ENCODE measurements around the gene PTCSC3.

Gene PTCSC3

DNA sequence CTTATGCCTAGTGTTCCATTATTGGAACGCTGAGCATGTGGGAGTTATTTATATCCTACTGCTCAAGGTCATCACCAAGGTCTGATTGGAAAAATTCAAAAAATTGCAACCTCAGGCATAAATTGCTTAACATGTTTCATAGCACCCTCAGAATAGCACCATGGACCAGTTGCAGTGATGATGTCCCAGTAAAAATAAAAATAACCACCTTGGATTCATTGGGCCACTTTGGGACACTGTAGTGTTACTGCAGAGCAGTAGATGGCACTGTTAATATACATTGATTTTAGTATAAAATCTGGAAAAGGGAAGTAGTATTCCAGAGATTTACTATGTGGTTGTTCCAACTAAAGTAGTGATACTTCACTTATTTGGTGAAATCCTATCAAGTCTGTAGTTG lies 31.0 kb upstream of the PTCSC3 start:
- TF ChIP-seq TAF1 (IDR thresholded peaks at IDR 0.05; ENCODE audit: borderline replicate concordance, insufficient read depth, low read length) (no peak), POLR2AphosphoS5 (IDR thresholded peaks at IDR 0.05; ENCODE audit: low read depth, low read length) (no peak), FOXP2 (optimal IDR thresholded peaks at IDR 0.05; ENCODE audit: borderline replicate concordance, extremely low read depth, extremely low read length, insufficient read depth) (no peak), SIN3A (IDR thresholded peaks at IDR 0.05; ENCODE audit: borderline replicate concordance, insufficient read depth, low read length) (no peak)
- TF ChIP-seq, protein P1, sequence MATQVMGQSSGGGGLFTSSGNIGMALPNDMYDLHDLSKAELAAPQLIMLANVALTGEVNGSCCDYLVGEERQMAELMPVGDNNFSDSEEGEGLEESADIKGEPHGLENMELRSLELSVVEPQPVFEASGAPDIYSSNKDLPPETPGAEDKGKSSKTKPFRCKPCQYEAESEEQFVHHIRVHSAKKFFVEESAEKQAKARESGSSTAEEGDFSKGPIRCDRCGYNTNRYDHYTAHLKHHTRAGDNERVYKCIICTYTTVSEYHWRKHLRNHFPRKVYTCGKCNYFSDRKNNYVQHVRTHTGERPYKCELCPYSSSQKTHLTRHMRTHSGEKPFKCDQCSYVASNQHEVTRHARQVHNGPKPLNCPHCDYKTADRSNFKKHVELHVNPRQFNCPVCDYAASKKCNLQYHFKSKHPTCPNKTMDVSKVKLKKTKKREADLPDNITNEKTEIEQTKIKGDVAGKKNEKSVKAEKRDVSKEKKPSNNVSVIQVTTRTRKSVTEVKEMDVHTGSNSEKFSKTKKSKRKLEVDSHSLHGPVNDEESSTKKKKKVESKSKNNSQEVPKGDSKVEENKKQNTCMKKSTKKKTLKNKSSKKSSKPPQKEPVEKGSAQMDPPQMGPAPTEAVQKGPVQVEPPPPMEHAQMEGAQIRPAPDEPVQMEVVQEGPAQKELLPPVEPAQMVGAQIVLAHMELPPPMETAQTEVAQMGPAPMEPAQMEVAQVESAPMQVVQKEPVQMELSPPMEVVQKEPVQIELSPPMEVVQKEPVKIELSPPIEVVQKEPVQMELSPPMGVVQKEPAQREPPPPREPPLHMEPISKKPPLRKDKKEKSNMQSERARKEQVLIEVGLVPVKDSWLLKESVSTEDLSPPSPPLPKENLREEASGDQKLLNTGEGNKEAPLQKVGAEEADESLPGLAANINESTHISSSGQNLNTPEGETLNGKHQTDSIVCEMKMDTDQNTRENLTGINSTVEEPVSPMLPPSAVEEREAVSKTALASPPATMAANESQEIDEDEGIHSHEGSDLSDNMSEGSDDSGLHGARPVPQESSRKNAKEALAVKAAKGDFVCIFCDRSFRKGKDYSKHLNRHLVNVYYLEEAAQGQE (IDR thresholded peaks at IDR 0.05; ENCODE audit: insufficient read depth in 1 of 2, low read depth in 2 of 2, low read length in 2 of 2) = no peak

DNA sequence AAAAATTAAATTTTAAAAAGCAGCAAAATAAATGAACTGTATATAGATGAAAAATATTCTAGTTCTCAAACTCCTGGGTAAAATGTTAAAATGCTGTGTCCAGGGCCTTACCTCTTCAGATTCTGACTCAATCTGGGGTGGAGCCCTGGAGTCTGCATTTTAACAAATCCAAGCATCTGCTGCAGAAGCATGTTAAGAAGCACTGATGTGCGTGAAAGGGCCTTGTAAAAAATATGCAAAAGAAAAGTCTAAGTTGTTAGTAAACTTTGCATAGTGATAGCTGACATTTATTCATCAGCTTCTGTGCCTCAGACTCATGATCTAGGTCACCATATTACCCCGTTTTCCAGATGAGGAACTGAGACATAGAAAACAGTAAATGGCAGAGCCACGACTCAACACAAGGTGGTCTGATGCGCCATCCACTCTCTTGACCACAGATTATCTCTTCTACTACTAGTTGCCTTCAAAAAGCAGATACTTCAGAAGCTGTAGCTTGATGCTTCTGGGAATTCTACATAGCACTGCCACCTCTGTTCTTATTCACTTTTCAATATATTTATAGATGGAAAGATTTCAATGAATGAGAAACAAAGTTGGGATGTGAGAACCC lies 28.0 kb upstream of the PTCSC3 start:
- TF ChIP-seq SIN3A (IDR thresholded peaks at IDR 0.05; ENCODE audit: borderline replicate concordance, insufficient read depth, low read length) = no peak
- TF ChIP-seq, protein P1 (IDR thresholded peaks at IDR 0.05; ENCODE audit: insufficient read depth in 1 of 2, low read depth in 2 of 2, low read length in 2 of 2) = no peak
- TF ChIP-seq FOXP2 (optimal IDR thresholded peaks at IDR 0.05; ENCODE audit: borderline replicate concordance, extremely low read depth, extremely low read length, insufficient read depth) = no peak
- TF ChIP-seq TAF1 (IDR thresholded peaks at IDR 0.05; ENCODE audit: borderline replicate concordance, insufficient read depth, low read length) = no peak
- no peak for TF ChIP-seq POLR2AphosphoS5 (IDR thresholded peaks at IDR 0.05; ENCODE audit: low read depth, low read length)

DNA sequence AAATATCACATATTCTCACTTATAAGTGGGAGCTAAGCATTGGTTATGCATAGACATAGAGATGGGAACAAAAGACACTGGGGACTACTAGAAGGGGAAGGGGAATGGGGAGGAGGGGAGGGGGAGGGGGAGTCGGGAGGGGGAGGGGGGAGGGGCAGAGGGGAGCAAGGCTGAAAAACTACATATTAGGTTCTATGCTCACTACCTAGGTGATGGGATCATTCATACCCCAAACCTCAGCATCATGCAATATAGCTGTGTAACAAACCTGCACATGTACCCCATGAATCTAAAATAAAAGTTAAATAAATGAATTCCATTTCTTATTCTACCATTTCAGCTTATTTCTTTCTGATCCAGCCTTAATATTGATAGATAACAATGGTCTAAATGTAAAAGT lies 21.9 kb upstream of the PTCSC3 start:
- TF ChIP-seq, protein P1 (IDR thresholded peaks at IDR 0.05; ENCODE audit: insufficient read depth in 1 of 2, low read depth in 2 of 2, low read length in 2 of 2) = no peak
- TF ChIP-seq FOXP2 (optimal IDR thresholded peaks at IDR 0.05; ENCODE audit: borderline replicate concordance, extremely low read depth, extremely low read length, insufficient read depth) (no peak), POLR2AphosphoS5 (IDR thresholded peaks at IDR 0.05; ENCODE audit: low read depth, low read length) (no peak)

DNA sequence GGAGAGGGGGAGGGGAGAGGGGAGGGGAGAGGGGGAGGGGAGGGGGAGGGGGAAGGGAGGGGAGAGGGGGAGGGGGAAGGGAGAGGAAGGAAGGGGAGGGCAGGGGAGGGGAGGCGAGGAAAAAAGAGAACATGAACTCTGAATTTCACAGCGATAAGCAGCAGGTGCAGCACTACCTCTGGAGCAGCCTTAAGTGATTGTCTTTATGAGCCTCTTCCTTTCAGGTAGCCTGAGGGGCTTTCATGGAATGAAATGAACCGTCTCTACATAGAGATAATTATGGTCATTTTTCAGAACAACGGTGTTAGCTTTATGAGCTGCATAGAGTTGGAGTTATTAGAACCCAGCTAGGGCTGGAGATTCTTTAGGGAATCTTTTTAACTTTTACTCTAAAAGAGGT lies 18.1 kb upstream of the PTCSC3 start:
- no peak for TF ChIP-seq SIN3A (IDR thresholded peaks at IDR 0.05; ENCODE audit: borderline replicate concordance, insufficient read depth, low read length)
- no peak for TF ChIP-seq FOXP2 (optimal IDR thresholded peaks at IDR 0.05; ENCODE audit: borderline replicate concordance, extremely low read depth, extremely low read length, insufficient read depth)
- no peak for TF ChIP-seq TAF1 (IDR thresholded peaks at IDR 0.05; ENCODE audit: borderline replicate concordance, insufficient read depth, low read length)

DNA sequence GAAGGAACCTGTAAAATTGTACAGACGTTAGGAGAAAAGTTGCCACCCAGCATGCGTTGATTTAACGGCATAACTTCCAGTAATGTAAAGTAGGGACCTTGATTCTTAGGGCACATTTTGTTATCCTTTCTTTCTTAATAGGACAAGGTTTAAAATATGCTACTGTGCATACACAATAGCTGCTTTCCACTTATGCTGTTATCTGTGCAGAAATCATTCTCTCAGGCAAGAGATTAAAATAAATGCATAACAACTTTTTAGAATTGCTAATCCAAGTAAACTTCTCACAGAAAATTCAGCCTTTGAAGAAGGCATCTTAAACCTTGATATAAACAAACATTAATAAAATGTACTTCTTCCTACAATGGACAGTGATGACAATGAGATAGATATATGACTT lies 16.0 kb upstream of the PTCSC3 start:
- no peak for TF ChIP-seq SIN3A (IDR thresholded peaks at IDR 0.05; ENCODE audit: borderline replicate concordance, insufficient read depth, low read length)
- no peak for TF ChIP-seq TAF1 (IDR thresholded peaks at IDR 0.05; ENCODE audit: borderline replicate concordance, insufficient read depth, low read length)
- TF ChIP-seq POLR2AphosphoS5 (IDR thresholded peaks at IDR 0.05; ENCODE audit: low read depth, low read length) = no peak
- no peak for TF ChIP-seq FOXP2 (optimal IDR thresholded peaks at IDR 0.05; ENCODE audit: borderline replicate concordance, extremely low read depth, extremely low read length, insufficient read depth)
- TF ChIP-seq, protein P1 (IDR thresholded peaks at IDR 0.05; ENCODE audit: insufficient read depth in 1 of 2, low read depth in 2 of 2, low read length in 2 of 2) = no peak
